ENCODE measurements around the gene NUTM2F. TPM values are rescaled to one million over a fixed set of nuclear protein-coding genes. Genes with fewer than 3 reads are reported as not detected.
A peak's percentile ranks its signal among the peaks of the same experiment; 100 is the strongest.

The NUTM2F gene
- polyA plus RNA-seq, 3 donors: not detected

GRCh38 chr9:94270009-94270408 lies 58.4 kb downstream of the NUTM2F start:
- intact Hi-C loops (cut with micrococcal nuclease): no loop called here
- no CpG with 5 or more reads among the region's 1 CpG for WGBS (ENCODE audit: insufficient coverage)
- H3K27ac ChIP-seq (ENCODE audit: low read depth in 1 of 2, low read length in 2 of 2): no peak overlapping the region
- no peak overlapping the region for H3K4me2 ChIP-seq (replicated peaks; ENCODE audit: extremely low read depth, low read length, poor library complexity, severe bottlenecking)
- peaks cover 13 to 36% (median 31%) of the 10 kb centered on the region in 7 donors for H3K9me3 Mint-ChIP-seq
- TF ChIP-seq, protein P1, sequence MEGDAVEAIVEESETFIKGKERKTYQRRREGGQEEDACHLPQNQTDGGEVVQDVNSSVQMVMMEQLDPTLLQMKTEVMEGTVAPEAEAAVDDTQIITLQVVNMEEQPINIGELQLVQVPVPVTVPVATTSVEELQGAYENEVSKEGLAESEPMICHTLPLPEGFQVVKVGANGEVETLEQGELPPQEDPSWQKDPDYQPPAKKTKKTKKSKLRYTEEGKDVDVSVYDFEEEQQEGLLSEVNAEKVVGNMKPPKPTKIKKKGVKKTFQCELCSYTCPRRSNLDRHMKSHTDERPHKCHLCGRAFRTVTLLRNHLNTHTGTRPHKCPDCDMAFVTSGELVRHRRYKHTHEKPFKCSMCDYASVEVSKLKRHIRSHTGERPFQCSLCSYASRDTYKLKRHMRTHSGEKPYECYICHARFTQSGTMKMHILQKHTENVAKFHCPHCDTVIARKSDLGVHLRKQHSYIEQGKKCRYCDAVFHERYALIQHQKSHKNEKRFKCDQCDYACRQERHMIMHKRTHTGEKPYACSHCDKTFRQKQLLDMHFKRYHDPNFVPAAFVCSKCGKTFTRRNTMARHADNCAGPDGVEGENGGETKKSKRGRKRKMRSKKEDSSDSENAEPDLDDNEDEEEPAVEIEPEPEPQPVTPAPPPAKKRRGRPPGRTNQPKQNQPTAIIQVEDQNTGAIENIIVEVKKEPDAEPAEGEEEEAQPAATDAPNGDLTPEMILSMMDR (IDR thresholded peaks at IDR 0.05): no peak
- H3K36me3 ChIP-seq (replicated peaks in 1 of 2; ENCODE audit: control insufficient read depth in 1 of 2, insufficient read depth in 2 of 2, low read length in 2 of 2): peaks cover 9 to 35% of the 10 kb centered on the region in 2 donors
- H3K4me3 ChIP-seq (replicated peaks in 1 of 3; ENCODE audit: low read depth in 2 of 3, low read length in 3 of 3): no peak overlapping the region
- DNase-seq: no peak
- peaks cover 64% of the 10 kb centered on the region for H3K79me2 ChIP-seq (ENCODE audit: insufficient read depth, low read length)
- no peaks in the 10 kb centered on the region for H3K27me3 ChIP-seq (ENCODE audit: control insufficient read depth in 2 of 2, insufficient read depth in 2 of 2, low read length in 2 of 2)
- peaks cover 26 to 44% of the 10 kb centered on the region in 2 donors for H3K36me3 Mint-ChIP-seq
- peaks cover 3% of the 10 kb centered on the region for H3K4me1 Mint-ChIP-seq
- H3K27ac Mint-ChIP-seq: no peak overlapping the region
- no peak overlapping the region for H2AFZ ChIP-seq (ENCODE audit: insufficient read depth, low read depth, low read length, poor library complexity, severe bottlenecking)
- no peaks in the 10 kb centered on the region for H3K27me3 Mint-ChIP-seq (ENCODE audit: low read depth in 3 of 3)
- no peaks in the 10 kb centered on the region for H3K4me1 ChIP-seq (ENCODE audit: control insufficient read depth in 1 of 2, insufficient read depth in 2 of 2, low read length in 2 of 2)
- no peak overlapping the region for H3K9ac ChIP-seq (ENCODE audit: insufficient read depth, low read length, poor library complexity, severe bottlenecking)
- peaks cover 27 to 30% of the 10 kb centered on the region in 2 donors for H3K9me3 ChIP-seq (replicated peaks in 1 of 2; ENCODE audit: control insufficient read depth in 1 of 2, insufficient read depth in 1 of 2, low read length in 2 of 2)
- peaks cover 26% of the 10 kb centered on the region for H4K20me1 ChIP-seq (ENCODE audit: insufficient read depth, low read length)
- H3K4me3 Mint-ChIP-seq: no peak overlapping the region

GRCh38 chr9:94269264-94269663 lies 59.2 kb downstream of the NUTM2F start:
- H3K4me2 ChIP-seq (replicated peaks; ENCODE audit: extremely low read depth, low read length, poor library complexity, severe bottlenecking): no peak overlapping the region
- no peak overlapping the region for H3K9ac ChIP-seq (ENCODE audit: insufficient read depth, low read length, poor library complexity, severe bottlenecking)
- Mint-ChIP-seq H3K27ac (peak overlapping the region in 2 of 7 donors; percentile 27 to 68), H3K27me3 (ENCODE audit: low read depth in 3 of 3) (peaks cover 0 to 1% (median 0%) of the 10 kb centered on the region in 3 donors), H3K9me3 (peaks cover 13 to 35% (median 29%) of the 10 kb centered on the region in 7 donors), H3K4me3 (no peak overlapping the region), H3K4me1 (peaks cover 3% of the 10 kb centered on the region), H3K36me3 (peaks cover 26 to 44% of the 10 kb centered on the region in 2 donors)
- TF ChIP-seq, protein P1 (IDR thresholded peaks at IDR 0.05): no peak
- no peaks in the 10 kb centered on the region for H3K27me3 ChIP-seq (ENCODE audit: control insufficient read depth in 2 of 2, insufficient read depth in 2 of 2, low read length in 2 of 2)
- intact Hi-C loops (cut with micrococcal nuclease): loop anchor here in 1 of 2 donors (10.0 kb wide), 1 partner anchor 1606 kb away; the partner anchor contains the start of gene ERCC6L2
- no peak overlapping the region for H3K4me3 ChIP-seq (replicated peaks in 1 of 3; ENCODE audit: low read depth in 2 of 3, low read length in 3 of 3)
- H2AFZ ChIP-seq (ENCODE audit: insufficient read depth, low read depth, low read length, poor library complexity, severe bottlenecking): no peak overlapping the region
- DNase-seq: no peak
- peaks cover 26% of the 10 kb centered on the region for H4K20me1 ChIP-seq (ENCODE audit: insufficient read depth, low read length)
- no peaks in the 10 kb centered on the region for H3K4me1 ChIP-seq (ENCODE audit: control insufficient read depth in 1 of 2, insufficient read depth in 2 of 2, low read length in 2 of 2)
- H3K79me2 ChIP-seq (ENCODE audit: insufficient read depth, low read length): peaks cover 64% of the 10 kb centered on the region
- peaks cover 20 to 24% of the 10 kb centered on the region in 2 donors for H3K9me3 ChIP-seq (replicated peaks in 1 of 2; ENCODE audit: control insufficient read depth in 1 of 2, insufficient read depth in 1 of 2, low read length in 2 of 2)
- peaks cover 7 to 35% of the 10 kb centered on the region in 2 donors for H3K36me3 ChIP-seq (replicated peaks in 1 of 2; ENCODE audit: control insufficient read depth in 1 of 2, insufficient read depth in 2 of 2, low read length in 2 of 2)
- no peak overlapping the region for H3K27ac ChIP-seq (ENCODE audit: low read depth in 1 of 2, low read length in 2 of 2)
- WGBS (ENCODE audit: insufficient coverage): 100% methylated on average over 7 of the region's 8 CpGs

Other genes with a start within 250 kb of the NUTM2F start
- 1 to 10 TPM in 1 of 3 donors, under 1 TPM in 2; 0.32 to 1.5 (median 0.95) TPM for gene PTPDC1, start 244.2 kb downstream of the NUTM2F start, polyA plus RNA-seq
- gene ZNF169, start 69.3 kb downstream of the NUTM2F start, polyA plus RNA-seq: 10 to 100 TPM in 1 of 3 donors, 1 to 10 TPM in 1, under 1 TPM in 1; 0.90 to 16.5 (median 1.1) TPM
- not detected for gene PCAT7, start 226.4 kb upstream of the NUTM2F start, polyA plus RNA-seq

Data from CD14-positive monocyte (primary cell).